GM12891 (cell line): ENCODE results near the gene MYL5.

Experiments
- DNase-seq: peaks from one replicate; pipeline ENCODE4 v3.0.0; 2011; ENCODE audit warnings: low spot score; ENCODE audit not compliant: insufficient read length
- FAIRE-seq: peaks from 2 replicates; lab custom pipeline; 2011; peaks lifted over from hg19 to GRCh38; lab: Jason Lieb, UNC
- PAX5 ChIP-seq: IDR thresholded peaks from 2 replicates; pipeline ENCODE4 v1.6.1; 2011; ENCODE audit warnings: low read length, moderate library complexity, mild to moderate bottlenecking; ENCODE audit not compliant: insufficient read depth, severe bottlenecking
- POLR2A ChIP-seq: IDR thresholded peaks from 2 replicates; pipeline ENCODE4 v1.6.1; 2011; ENCODE audit warnings: low read depth, low read length, control low read depth
- POLR2AphosphoS5 ChIP-seq: IDR thresholded peaks from 2 replicates; pipeline ENCODE4 v1.6.1; 2011; ENCODE audit warnings: low read depth, low read length, control low read depth
- POU2F2 ChIP-seq: IDR thresholded peaks from 2 replicates; pipeline ENCODE4 v1.6.1; 2011; ENCODE audit warnings: low read depth, mild to moderate bottlenecking, control low read depth, low read length, moderate library complexity
- SPI1 ChIP-seq: IDR thresholded peaks from 2 replicates; pipeline ENCODE4 v1.6.1; 2011; ENCODE audit warnings: low read depth, low read length, control low read depth
- TAF1 ChIP-seq: IDR thresholded peaks from 2 replicates; pipeline ENCODE4 v1.6.1; 2011; ENCODE audit warnings: low read depth, low read length, control low read depth

The MYL5 gene

GRCh38 chr4:656436-657337, 17.7 kb upstream of the MYL5 start:
- no peak for TF ChIP-seq TAF1
- no peak for TF ChIP-seq POU2F2
- TF ChIP-seq PAX5: no peak
- TF ChIP-seq POLR2A: no peak
- no peak for TF ChIP-seq SPI1
- TF ChIP-seq POLR2AphosphoS5: no peak
- no peak for DNase-seq
- FAIRE-seq: no peak

GRCh38 chr4:657338-657833, 17.0 kb upstream of the MYL5 start:
- no peak for FAIRE-seq
- TF ChIP-seq POLR2AphosphoS5: no peak
- no peak for TF ChIP-seq POLR2A
- TF ChIP-seq PAX5: no peak
- no peak for TF ChIP-seq SPI1
- TF ChIP-seq POU2F2: no peak
- TF ChIP-seq TAF1: no peak
- no peak for DNase-seq

GRCh38 chr4:657834-658667, 16.3 kb upstream of the MYL5 start:
- FAIRE-seq: no peak
- DNase-seq: no peak
- TF ChIP-seq SPI1 (no peak), POLR2A (no peak), POU2F2 (no peak), POLR2AphosphoS5 (no peak), TAF1 (no peak), PAX5 (no peak)

GRCh38 chr4:658681-659667, 15.4 kb upstream of the MYL5 start:
- no peak for TF ChIP-seq POU2F2
- no peak for TF ChIP-seq POLR2A
- DNase-seq (no peak), FAIRE-seq (no peak)

DNA sequence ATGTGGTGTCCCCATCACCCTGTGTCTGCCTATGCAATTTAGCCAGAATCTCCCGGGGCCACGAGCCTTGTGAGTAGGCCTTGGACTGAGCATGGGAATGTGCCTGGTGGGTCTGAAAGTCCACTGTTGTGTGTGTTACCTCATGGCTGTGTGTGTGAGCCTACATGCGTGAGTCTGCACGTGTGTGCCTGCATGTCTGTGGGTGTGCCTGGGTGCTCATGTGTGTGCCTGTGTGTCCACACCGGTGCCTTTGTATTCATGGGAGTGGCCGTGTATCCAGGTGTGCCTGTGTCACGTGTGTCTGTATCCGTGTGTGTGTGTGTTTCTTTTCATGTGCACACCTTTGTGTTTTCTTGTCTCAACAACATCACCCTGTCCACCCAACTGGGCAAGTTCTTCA, 14.5 kb upstream of the MYL5 start:
- DNase-seq (no peak), FAIRE-seq (no peak)

DNA sequence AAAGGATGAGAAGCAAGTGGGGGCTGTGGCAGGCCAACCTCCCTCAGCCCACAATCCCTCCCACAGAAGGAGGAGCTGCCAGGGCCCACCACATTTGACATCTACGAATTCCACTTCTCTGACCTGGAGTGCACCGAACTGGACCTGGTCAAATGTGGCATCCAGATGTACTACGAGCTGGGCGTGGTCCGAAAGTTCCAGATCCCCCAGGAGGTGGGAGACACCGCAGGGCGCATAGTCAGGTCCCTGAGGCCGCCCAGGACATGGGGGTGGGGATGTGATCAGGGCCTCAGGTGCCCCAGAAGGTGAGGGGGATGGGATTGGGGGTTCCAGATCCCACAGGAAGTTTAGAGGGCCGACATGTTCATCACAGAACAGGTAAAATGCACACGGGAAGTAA, 13.9 kb upstream of the MYL5 start:
- no peak for DNase-seq
- TF ChIP-seq PAX5 (no peak), POLR2A (no peak), SPI1 (no peak), POLR2AphosphoS5 (no peak), TAF1 (no peak), POU2F2 (no peak)
- no peak for FAIRE-seq

More for the DNA sequence above, 14.5 kb upstream of the MYL5 start:
- no peak for TF ChIP-seq PAX5
- TF ChIP-seq POLR2AphosphoS5: no peak
- no peak for TF ChIP-seq TAF1
- no peak for TF ChIP-seq POU2F2
- TF ChIP-seq POLR2A: no peak
- TF ChIP-seq SPI1: no peak

DNA sequence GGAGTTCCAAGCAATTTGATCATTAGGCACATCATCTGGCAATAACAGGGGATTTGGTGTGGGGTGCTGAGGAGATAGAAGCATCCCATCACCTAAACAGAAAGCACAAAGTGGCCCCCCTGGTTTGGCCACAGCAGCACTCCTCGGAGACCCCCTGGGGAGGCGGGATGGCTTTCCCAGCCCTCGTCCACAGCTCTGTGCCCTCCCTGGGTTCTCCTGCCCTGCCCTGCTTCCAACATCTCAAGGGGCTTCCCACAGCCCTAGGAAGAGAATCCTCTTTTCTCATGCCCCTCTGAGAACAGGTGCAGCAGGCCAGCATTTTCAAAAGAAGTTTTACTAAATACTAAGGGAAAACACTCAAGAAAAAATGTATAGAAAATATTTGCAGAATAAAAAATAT, 13.1 kb upstream of the MYL5 start:
- no peak for DNase-seq
- no peak for FAIRE-seq
- no peak for TF ChIP-seq POLR2AphosphoS5
- no peak for TF ChIP-seq POU2F2
- TF ChIP-seq SPI1: no peak
- TF ChIP-seq PAX5: no peak
- TF ChIP-seq POLR2A: no peak
- no peak for TF ChIP-seq TAF1

- DNase-seq: no peak
- TF ChIP-seq POLR2AphosphoS5 (no peak), PAX5 (no peak), POLR2A (no peak), TAF1 (no peak), POU2F2 (no peak), SPI1 (no peak)
- no peak for FAIRE-seq
Measured at GRCh38 chr4:661881-662761, 12.2 kb upstream of the MYL5 start.

DNA sequence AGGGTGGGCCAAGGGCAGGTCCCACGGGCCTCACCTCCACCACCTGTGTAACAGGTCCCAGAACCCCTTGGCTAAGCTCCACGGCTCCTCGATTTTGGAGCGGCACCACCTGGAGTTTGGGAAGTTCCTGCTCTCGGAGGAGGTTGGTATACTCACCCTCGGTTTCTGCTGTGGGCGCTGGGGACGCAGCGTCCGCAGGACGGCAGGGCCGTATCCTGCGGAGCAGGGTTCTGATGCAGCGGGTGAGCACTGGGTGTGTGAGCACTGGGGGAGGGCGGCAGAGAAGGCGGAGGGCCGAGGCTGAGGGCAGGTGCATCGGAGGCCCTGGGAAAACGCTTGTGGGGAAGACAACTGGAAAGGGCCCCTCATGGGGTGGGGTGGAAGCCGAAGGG, 11.3 kb upstream of the MYL5 start:
- no peak for TF ChIP-seq TAF1
- no peak for TF ChIP-seq POU2F2
- no peak for TF ChIP-seq POLR2AphosphoS5
- no peak for TF ChIP-seq PAX5
- no peak for TF ChIP-seq SPI1
- no peak for TF ChIP-seq POLR2A
- no peak for DNase-seq
- no peak for FAIRE-seq
